Ishikawa (cell line): ENCODE results near the gene PLA2G2D.

Experiments
- CEBPB ChIP-seq: IDR thresholded peaks from 2 replicates; pipeline ENCODE4 v1.6.1; 2012
- CREB1 ChIP-seq: IDR thresholded peaks from 2 replicates; pipeline ENCODE4 v1.6.1; 2012; ENCODE audit warnings: low read depth
- EGR1 ChIP-seq: IDR thresholded peaks from 2 replicates; pipeline ENCODE4 v1.6.1; 2012
- EP300 ChIP-seq: IDR thresholded peaks from 2 replicates; pipeline ENCODE4 v1.6.1; 2012; ENCODE audit warnings: borderline replicate concordance
- FOXM1 ChIP-seq: IDR thresholded peaks from 2 replicates; pipeline ENCODE4 v1.6.1; 2012; ENCODE audit warnings: low read depth, borderline replicate concordance
- MAX ChIP-seq: IDR thresholded peaks from 2 replicates; pipeline ENCODE4 v1.6.1; 2012
- NFIC ChIP-seq: IDR thresholded peaks from 2 replicates; pipeline ENCODE4 v1.6.1; 2012
- RAD21 ChIP-seq: IDR thresholded peaks from 2 replicates; pipeline ENCODE4 v1.6.1; 2012; ENCODE audit warnings: low read depth
- REST ChIP-seq: IDR thresholded peaks from 2 replicates; pipeline ENCODE4 v1.6.1; 2012; ENCODE audit warnings: low read depth, mild to moderate bottlenecking
- TAF1 ChIP-seq: IDR thresholded peaks from 2 replicates; pipeline ENCODE4 v1.6.1; 2012; ENCODE audit warnings: low read depth, mild to moderate bottlenecking
- TCF12 ChIP-seq: IDR thresholded peaks from 2 replicates; pipeline ENCODE4 v1.6.1; 2012; ENCODE audit warnings: low read depth
- TEAD4 ChIP-seq: IDR thresholded peaks from 2 replicates; pipeline ENCODE4 v1.6.1; 2012
- USF1 ChIP-seq: IDR thresholded peaks from 2 replicates; pipeline ENCODE4 v1.6.1; 2012
- YY1 ChIP-seq: IDR thresholded peaks from 2 replicates; pipeline ENCODE4 v1.6.1; 2012; ENCODE audit warnings: low read depth
- ZBTB7A ChIP-seq: IDR thresholded peaks from 2 replicates; pipeline ENCODE4 v1.6.1; 2012; ENCODE audit warnings: low read depth

Gene PLA2G2D

GRCh38 chr1:20164694-20165202 lies 45.4 kb upstream of the PLA2G2D start:
- TF ChIP-seq RAD21, result no peak
- TF ChIP-seq TEAD4, result no peak
- TF ChIP-seq TAF1, result no peak
- TF ChIP-seq ZBTB7A, result no peak
- TF ChIP-seq FOXM1, result no peak
- no peak for TF ChIP-seq EGR1
- no peak for TF ChIP-seq REST
- no peak for TF ChIP-seq YY1

GRCh38 chr1:20160034-20160433 lies 40.7 kb upstream of the PLA2G2D start:
- no peak for TF ChIP-seq REST
- TF ChIP-seq MAX, result no peak

DNA sequence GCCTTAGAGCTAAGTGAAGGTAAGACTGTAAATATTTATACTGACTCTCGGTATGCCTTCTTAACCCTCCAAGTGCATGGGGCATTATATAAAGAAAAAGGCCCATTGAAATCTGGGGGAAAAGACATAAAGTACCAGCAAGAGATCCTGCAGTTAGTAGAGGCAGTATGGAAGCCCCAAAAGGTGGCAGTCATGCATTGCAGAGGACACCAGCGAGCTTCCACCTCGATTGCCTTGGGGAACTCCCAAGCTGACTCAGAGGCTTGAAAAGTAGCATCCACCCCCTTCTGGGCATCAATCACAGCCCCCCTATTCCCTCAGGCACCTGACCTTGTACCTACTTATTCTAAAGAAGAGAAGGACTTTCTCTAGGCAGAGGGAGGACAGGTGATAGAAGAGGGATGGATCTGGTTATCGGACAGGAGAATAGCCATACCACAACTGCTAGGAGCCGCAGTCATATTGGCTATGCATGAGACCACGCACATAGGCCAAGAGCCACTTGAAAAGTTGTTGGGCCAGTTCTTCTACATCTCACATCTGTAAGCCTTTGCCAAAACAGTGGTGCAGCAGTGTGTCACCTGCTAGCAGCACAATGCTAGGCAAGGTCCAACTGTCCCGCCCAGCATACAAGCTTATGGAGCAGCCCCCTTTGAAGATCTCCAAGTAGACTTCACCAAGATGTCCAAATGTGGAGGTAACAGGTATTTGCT lies 39.2 kb upstream of the PLA2G2D start:
- TF ChIP-seq CREB1 (no peak), EGR1 (no peak), TCF12 (no peak), TAF1 (no peak), FOXM1 (no peak), RAD21 (no peak), EP300 (no peak)

GRCh38 chr1:20154301-20154831 lies 35.0 kb upstream of the PLA2G2D start:
- TF ChIP-seq TCF12, result no peak

- TF ChIP-seq TAF1 (no peak), MAX (no peak), YY1 (no peak), TEAD4 (no peak)
These were observed 33.7 kb upstream of the PLA2G2D start for GRCh38 chr1:20153000-20153418.

DNA sequence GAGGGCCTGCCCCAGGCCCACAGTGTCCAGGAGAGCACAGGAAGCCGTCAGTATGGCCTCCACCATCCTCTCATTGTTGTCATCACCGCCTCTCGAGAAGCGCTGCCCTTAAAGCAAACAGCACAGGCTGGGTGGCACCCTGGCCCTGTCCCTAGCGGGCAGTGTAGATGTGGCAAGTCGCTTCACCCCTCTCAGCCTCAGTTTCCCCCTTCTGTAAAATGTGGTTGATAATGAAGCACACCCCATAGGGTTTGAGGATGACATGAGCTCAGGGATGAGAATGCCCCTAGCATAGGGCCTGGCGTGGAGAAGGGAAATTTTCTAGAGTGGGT lies 33.2 kb upstream of the PLA2G2D start:
- TF ChIP-seq TAF1 (no peak), CEBPB (no peak), USF1 (no peak), REST (no peak), CREB1 (no peak), EGR1 (no peak), YY1 (no peak), NFIC (no peak), TEAD4 (no peak), EP300 (no peak), RAD21 (no peak), ZBTB7A (no peak), MAX (no peak), TCF12 (no peak), FOXM1 (no peak)
